HG03103 (cell line): ENCODE measurements around the gene PCDHB2.
"Not testable (repeated sequence)": the region's sequence is repeated elsewhere in the genome, so short reads cannot be mapped to it uniquely, and the experiment has no call there.

Experiments
- ATAC-seq: cut with Tn5 transposase; IDR thresholded peaks from one replicate; pipeline ENCODE4 v1.9.1; 2021; ENCODE audit warnings: low read depth; ENCODE audit not compliant: unreplicated experiment

Gene PCDHB2

GRCh38 chr5:141094481-141095262 lies at the start of gene PCDHB2:
PCDHB2 (plus strand) TSS chr5:141094615; CDS start chr5:141094791, 176 bp downstream.
- ATAC-seq = no peak

GRCh38 chr5:141050622-141051520 lies 43.5 kb upstream of the PCDHB2 start, which contains the start of gene PCDHB1:
PCDHB1 (plus strand) TSS chr5:141051374; CDS start chr5:141051471, 97 bp downstream.
- no peak for ATAC-seq

GRCh38 chr5:141051521-141051866 lies 42.9 kb upstream of the PCDHB2 start:
- no peak for ATAC-seq

GRCh38 chr5:141077826-141078225 lies 16.6 kb upstream of the PCDHB2 start:
- ATAC-seq = no peak

- ATAC-seq = no peak
These were observed 12.2 kb upstream of the PCDHB2 start for GRCh38 chr5:141082228-141082627.

GRCh38 chr5:141084487-141084989 lies 9.9 kb upstream of the PCDHB2 start:
- ATAC-seq = no peak

- ATAC-seq = no peak
These were observed 837 bp downstream of the PCDHB2 start for GRCh38 chr5:141095263-141095641.

GRCh38 chr5:141096181-141096580 lies 1.8 kb downstream of the PCDHB2 start:
- ATAC-seq = not testable (repeated sequence)

- ATAC-seq = not testable (repeated sequence)
These were observed 2.2 kb downstream of the PCDHB2 start for GRCh38 chr5:141096586-141096985.

- ATAC-seq = no peak
These were observed 5.9 kb downstream of the PCDHB2 start, which contains the start of gene PCDHB3 for GRCh38 chr5:141100243-141100805. PCDHB3 (plus strand) TSS chr5:141100473; CDS start chr5:141100650, 177 bp downstream.

GRCh38 chr5:141101059-141101458 lies 6.6 kb downstream of the PCDHB2 start:
- ATAC-seq = no peak

GRCh38 chr5:141102070-141102469 lies 7.7 kb downstream of the PCDHB2 start:
- ATAC-seq = not testable (repeated sequence)

- ATAC-seq = not testable (repeated sequence)
These were observed 8.1 kb downstream of the PCDHB2 start for GRCh38 chr5:141102471-141102870.

GRCh38 chr5:141105350-141105749 lies 10.9 kb downstream of the PCDHB2 start:
- no peak for ATAC-seq

- ATAC-seq = no peak
These were observed 24.8 kb downstream of the PCDHB2 start for GRCh38 chr5:141119250-141119649.

- ATAC-seq = no peak
These were observed 27.1 kb downstream of the PCDHB2 start, which contains the start of gene PCDHB4 for GRCh38 chr5:141121563-141121962. PCDHB4 (plus strand) TSS chr5:141121818; CDS start chr5:141121999, 181 bp downstream.

- ATAC-seq = no peak
These were observed 27.6 kb downstream of the PCDHB2 start for GRCh38 chr5:141121985-141122384.

- not testable (repeated sequence) for ATAC-seq
These were observed 29.2 kb downstream of the PCDHB2 start for GRCh38 chr5:141123396-141124135.

GRCh38 chr5:141127305-141127704 lies 32.9 kb downstream of the PCDHB2 start:
- ATAC-seq = no peak
